Measurements from ENCODE around the gene IFIH1. TPM values are rescaled to one million over a fixed set of nuclear protein-coding genes. Genes with fewer than 3 reads are reported as not detected.

IFIH1 gene
- total RNA-seq, 1 donor from 2014 or later, result 11.8 TPM

DNA sequence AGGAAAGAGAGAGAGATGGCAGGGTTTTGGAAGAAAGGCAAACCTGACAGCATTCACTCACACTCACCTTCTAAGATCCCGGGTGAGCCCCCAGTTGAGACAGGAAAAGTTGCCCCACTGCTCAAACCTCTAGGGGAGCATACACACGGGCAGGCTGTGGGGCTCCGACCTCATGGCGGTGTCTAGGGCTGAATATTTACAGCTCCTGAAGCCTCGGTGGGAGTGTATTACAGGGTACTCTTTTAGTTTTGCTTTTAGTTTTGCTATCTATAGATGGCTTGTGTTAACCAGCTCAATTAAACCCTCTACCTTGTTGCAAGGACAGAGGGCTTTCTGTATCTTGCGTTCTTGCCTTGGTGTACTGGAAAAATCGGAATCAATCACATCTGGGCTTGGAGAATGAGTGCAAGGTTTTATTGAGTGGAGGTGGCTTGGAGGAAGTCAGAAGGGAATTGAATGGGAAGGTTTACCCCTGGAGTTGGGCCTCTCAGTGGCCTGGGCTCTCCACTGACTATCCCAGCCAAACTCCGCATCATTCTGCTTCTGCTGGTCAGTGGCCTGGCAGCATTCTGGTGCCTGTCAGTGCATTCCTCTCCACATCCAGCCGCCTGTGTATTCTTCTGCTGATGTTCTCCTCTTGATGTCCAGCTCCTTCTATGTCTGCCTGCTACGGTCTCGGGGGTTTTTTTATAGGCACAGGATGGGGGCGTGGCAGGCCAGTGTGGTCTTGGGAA lies 10.1 kb upstream of the IFIH1 start:
- H3K4me3 ChIP-seq, result no peak overlapping the region
- no peaks in the 10 kb centered on the region for H3K4me1 ChIP-seq
- DNase-seq (ENCODE audit: low spot score in 2 of 2), result no peak
- TF ChIP-seq, protein P1, sequence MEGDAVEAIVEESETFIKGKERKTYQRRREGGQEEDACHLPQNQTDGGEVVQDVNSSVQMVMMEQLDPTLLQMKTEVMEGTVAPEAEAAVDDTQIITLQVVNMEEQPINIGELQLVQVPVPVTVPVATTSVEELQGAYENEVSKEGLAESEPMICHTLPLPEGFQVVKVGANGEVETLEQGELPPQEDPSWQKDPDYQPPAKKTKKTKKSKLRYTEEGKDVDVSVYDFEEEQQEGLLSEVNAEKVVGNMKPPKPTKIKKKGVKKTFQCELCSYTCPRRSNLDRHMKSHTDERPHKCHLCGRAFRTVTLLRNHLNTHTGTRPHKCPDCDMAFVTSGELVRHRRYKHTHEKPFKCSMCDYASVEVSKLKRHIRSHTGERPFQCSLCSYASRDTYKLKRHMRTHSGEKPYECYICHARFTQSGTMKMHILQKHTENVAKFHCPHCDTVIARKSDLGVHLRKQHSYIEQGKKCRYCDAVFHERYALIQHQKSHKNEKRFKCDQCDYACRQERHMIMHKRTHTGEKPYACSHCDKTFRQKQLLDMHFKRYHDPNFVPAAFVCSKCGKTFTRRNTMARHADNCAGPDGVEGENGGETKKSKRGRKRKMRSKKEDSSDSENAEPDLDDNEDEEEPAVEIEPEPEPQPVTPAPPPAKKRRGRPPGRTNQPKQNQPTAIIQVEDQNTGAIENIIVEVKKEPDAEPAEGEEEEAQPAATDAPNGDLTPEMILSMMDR (IDR thresholded peaks at IDR 0.05), result no peak
- H3K9me3 ChIP-seq, result no peaks in the 10 kb centered on the region
- no peaks in the 10 kb centered on the region for H3K36me3 ChIP-seq
- no peaks in the 10 kb centered on the region for H3K27me3 ChIP-seq
- intact Hi-C loops (cut with DNase I), result no loop called here
- H3K27ac ChIP-seq, result no peak overlapping the region

DNA sequence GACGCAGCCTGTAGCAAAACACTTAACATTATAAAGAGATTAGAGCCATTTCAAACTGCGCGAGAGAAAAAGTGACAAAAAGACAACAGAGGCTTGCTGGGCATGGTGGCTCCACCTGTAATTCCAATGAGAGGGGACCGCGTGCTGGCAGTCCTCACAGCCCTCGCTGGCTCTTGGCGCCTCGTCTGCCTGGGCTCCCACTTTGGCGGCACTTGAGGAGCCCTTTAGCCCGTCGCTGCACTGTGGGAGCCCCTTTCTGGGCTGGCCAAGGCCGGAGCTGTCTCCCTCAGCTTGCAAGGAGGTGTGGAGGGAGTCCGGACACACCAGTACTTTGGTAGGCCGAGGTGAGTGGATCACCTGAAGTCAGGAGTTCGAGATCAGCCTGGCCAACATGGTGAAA lies 9.3 kb upstream of the IFIH1 start:
- TF ChIP-seq, protein P1 (IDR thresholded peaks at IDR 0.05), result no peak
- intact Hi-C loops (cut with DNase I), result no loop called here
- no peak overlapping the region for H3K27ac ChIP-seq

DNA sequence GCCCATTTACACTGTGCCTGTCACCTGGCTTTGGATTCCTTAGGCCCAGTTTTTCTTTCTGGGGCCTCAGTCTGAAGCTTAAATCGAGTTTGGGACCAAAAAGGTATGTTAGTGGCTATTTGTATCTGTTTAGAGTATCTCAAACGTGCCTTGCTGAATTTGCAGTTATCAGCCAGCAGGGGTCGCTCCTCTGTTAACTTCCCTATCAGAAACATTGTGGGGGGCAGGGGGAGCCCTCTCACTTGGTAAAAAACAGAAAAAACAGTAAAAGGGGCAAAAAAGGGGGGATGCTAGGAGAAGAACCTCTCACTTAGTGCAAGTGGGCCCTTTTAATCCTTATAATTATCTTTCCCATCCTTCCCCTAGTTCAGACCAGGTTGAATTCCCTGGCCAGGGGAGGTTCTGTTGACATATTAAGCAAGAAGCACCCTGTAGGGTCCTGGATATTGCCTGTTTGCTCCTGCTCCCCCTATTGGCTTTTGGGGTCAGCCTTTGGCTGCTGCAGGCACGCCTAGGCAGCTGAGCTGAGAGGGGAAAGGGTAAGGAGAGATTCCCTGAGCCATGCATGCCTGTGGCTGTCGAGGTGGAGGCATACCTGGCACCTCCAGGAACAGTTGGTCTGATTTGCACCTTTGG lies 8.8 kb upstream of the IFIH1 start:
- H3K27ac ChIP-seq, result no peak overlapping the region
- no peaks in the 10 kb centered on the region for H3K27me3 ChIP-seq
- H3K4me1 ChIP-seq, result no peaks in the 10 kb centered on the region
- TF ChIP-seq, protein P1 (IDR thresholded peaks at IDR 0.05), result peak in 2 of 3 experiments; percentile 27 to 29
- DNase-seq (ENCODE audit: low spot score in 2 of 2), result no peak
- no peaks in the 10 kb centered on the region for H3K9me3 ChIP-seq
- H3K36me3 ChIP-seq, result no peaks in the 10 kb centered on the region
- no peak overlapping the region for H3K4me3 ChIP-seq
- intact Hi-C loops (cut with DNase I), result no loop called here

More for the DNA sequence above, 9.3 kb upstream of the IFIH1 start:
- Histone ChIP-seq H3K27me3 (no peaks in the 10 kb centered on the region), H3K4me3 (no peak overlapping the region), H3K9me3 (no peaks in the 10 kb centered on the region), H3K4me1 (no peaks in the 10 kb centered on the region), H3K36me3 (no peaks in the 10 kb centered on the region)
- no peak for DNase-seq (ENCODE audit: low spot score in 2 of 2)

- no peak overlapping the region for H3K4me3 ChIP-seq
- H3K9me3 ChIP-seq, result no peaks in the 10 kb centered on the region
- no peaks in the 10 kb centered on the region for H3K36me3 ChIP-seq
- DNase-seq (ENCODE audit: low spot score in 2 of 2), result no peak
- intact Hi-C loops (cut with DNase I), result no loop called here
- H3K27me3 ChIP-seq, result no peaks in the 10 kb centered on the region
- no peak overlapping the region for H3K27ac ChIP-seq
- peaks cover 0 to 7% of the 10 kb centered on the region in 2 donors for H3K4me1 ChIP-seq
- TF ChIP-seq, protein P1 (IDR thresholded peaks at IDR 0.05), result no peak
These were observed 6.5 kb upstream of the IFIH1 start for GRCh38 chr2:162324953-162325352.

DNA sequence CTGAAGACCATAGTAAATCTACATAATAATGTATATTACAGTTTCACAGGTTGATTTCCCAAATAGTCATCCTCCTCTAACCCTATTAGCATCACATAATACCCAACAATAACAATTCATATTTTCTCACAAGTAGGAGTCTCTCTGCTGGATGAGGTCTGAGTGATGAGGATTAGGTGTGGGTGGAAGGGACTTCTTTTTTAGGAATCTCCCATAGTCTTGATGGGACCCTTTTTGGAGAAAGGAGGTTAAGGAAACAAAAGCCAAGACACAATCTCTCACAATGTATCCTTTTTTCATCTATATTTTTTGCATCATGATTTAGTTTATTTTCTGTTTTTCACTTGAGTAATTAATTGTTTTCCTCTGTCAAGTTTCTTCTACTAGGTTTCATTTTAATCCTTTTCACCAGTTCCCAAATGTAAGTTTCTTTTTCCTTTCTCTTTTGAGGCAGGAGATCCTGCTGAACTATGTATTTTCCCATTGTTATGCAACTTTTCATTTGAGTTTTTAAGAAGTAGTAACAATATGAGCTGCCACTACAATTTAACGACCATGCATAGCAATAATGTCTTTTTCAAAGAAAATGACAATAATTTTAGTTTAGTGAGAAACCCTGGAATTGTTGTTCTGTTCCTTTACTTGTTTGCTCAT lies 2.5 kb upstream of the IFIH1 start:
- TF ChIP-seq, protein P1 (IDR thresholded peaks at IDR 0.05), result no peak
- intact Hi-C loops (cut with DNase I), result no loop called here
- Histone ChIP-seq H3K4me1 (peaks cover 4 to 21% of the 10 kb centered on the region in 2 donors), H3K27me3 (no peaks in the 10 kb centered on the region), H3K36me3 (no peaks in the 10 kb centered on the region), H3K4me3 (no peak overlapping the region), H3K9me3 (no peaks in the 10 kb centered on the region), H3K27ac (no peak overlapping the region)
- no peak for DNase-seq (ENCODE audit: low spot score in 2 of 2)

Measured in ascending aorta (tissue), 2 donors.